A673 (cell line): ENCODE results near the gene PDLIM1. TPM values are rescaled to one million over a fixed set of nuclear protein-coding genes. Genes with fewer than 3 reads are reported as not detected.

Experiments used
- BruUV-seq: library from RNA; stranded (reverse); fragments of 400-500 nt; replicated peaks from 2 replicates; lab custom pipeline; 2021; lab: Mats Ljungman, UMichigan
- CTCF ChIA-PET: fragments of 300-600 bp; sonication (Branson Sonifier 250); formaldehyde crosslinking; loops from one replicate; lab custom pipeline; 2022; ENCODE audit warnings: antibody characterized with exemption; lab: Charles Lee
- POLR2A ChIA-PET: fragments of 300-600 bp; sonication (Branson Sonifier 250); formaldehyde crosslinking; loops from one replicate; lab custom pipeline; 2022; ENCODE audit warnings: antibody characterized with exemption; ENCODE audit not compliant: low non-redundant PET; lab: Charles Lee
- DNase-seq: peaks from one replicate; pipeline ENCODE4 v3.0.0-alpha.2; 2015; ENCODE audit warnings: low spot score
- H3K27ac ChIP-seq: fragments of 200-600 bp; sonication (generic); 2 replicates; pipeline ENCODE4 v1.5.1; 2016; ENCODE audit warnings: mixed run types, low read depth, mild to moderate bottlenecking, mixed read lengths, antibody characterized with exemption, low read length; ENCODE audit not compliant: poor library complexity, severe bottlenecking
- H3K27me3 ChIP-seq: fragments of 200-600 bp; sonication (generic); replicated peaks from 2 replicates; pipeline ENCODE4 v1.6.1; 2017; ENCODE audit warnings: mixed run types, low read depth, mild to moderate bottlenecking, mixed read lengths, antibody characterized with exemption, low read length; ENCODE audit not compliant: insufficient read depth, poor library complexity
- H3K36me3 ChIP-seq: fragments of 200-600 bp; sonication (generic); 2 replicates; pipeline ENCODE4 v1.6.1; 2016; ENCODE audit warnings: mixed run types, mild to moderate bottlenecking, mixed read lengths, antibody characterized with exemption, low read length; ENCODE audit not compliant: insufficient read depth, poor library complexity, severe bottlenecking
- H3K4me1 ChIP-seq: fragments of 200-600 bp; sonication (generic); 2 replicates; pipeline ENCODE4 v1.6.1; 2017; ENCODE audit warnings: mixed run types, mild to moderate bottlenecking, mixed read lengths, antibody characterized with exemption, low read length; ENCODE audit not compliant: insufficient read depth, poor library complexity, severe bottlenecking
- H3K4me3 ChIP-seq: fragments of 200-600 bp; sonication (generic); 2 replicates; pipeline ENCODE4 v1.5.1; 2016; ENCODE audit warnings: low read depth, mixed run types, mild to moderate bottlenecking, mixed read lengths, low read length; ENCODE audit not compliant: poor library complexity, severe bottlenecking
- H3K9me3 ChIP-seq: fragments of 200-600 bp; sonication (generic); 2 replicates; pipeline ENCODE4 v1.6.1; 2016; ENCODE audit warnings: mixed run types, low read depth, mild to moderate bottlenecking, mixed read lengths, antibody characterized with exemption, low read length; ENCODE audit not compliant: poor library complexity, severe bottlenecking
- EZH2 ChIP-seq: fragments of 200-600 bp; sonication (generic); IDR thresholded peaks from 2 replicates; pipeline ENCODE4 v1.6.1; 2017; ENCODE audit warnings: borderline replicate concordance, low read depth, mild to moderate bottlenecking, mixed read lengths, antibody characterized with exemption, low read length; ENCODE audit not compliant: poor library complexity, severe bottlenecking
- intact Hi-C: fragments of 100-400 bp; cut with micrococcal nuclease; formaldehyde crosslinking; loops from one replicate; pipeline ENCODE4 v1.10.0; 2022; ENCODE audit not compliant: unreplicated experiment
- total RNA-seq: library from RNA; stranded (reverse); gene quantifications from 2 replicates; pipeline ENCODE4 v1.2.3, GENCODE V29; 2021
- TF ChIP-seq, protein P1 (sequence below): fragments of 300-800, 200-600 bp; sonication (generic); conservative IDR thresholded peaks from 2 replicates; pipeline ENCODE4 v1.5.1; 2017; ENCODE audit warnings: low read depth, mild to moderate bottlenecking, antibody characterized with exemption, low read length, moderate library complexity, mixed read lengths

PDLIM1 gene
- total RNA-seq, 1 experiment from 2014 or later = 0.32 TPM

DNA sequence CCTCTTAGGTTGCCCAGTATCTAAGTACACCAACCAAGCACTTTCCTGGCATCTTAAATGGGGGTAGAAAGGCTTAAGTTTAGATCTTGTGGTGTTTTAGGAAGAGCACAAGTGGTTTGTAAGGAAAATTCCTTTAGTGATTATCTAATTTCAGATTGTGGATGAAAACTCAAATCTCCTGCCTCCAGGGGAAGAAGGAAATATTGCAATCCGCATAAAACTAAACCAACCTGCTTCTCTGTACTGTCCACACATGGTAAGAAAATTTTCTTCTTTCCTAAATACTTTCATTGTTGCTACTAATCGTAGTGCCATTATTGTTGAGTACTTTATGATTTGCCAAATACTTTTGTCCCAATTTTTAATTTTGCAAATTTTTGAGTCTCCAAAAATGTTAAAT is 65.7 kb downstream of the PDLIM1 start:
- DNase-seq = no peak
- Histone ChIP-seq H3K9me3 (no peaks in the 10 kb centered on the region), H3K27ac (no peak overlapping the region), H3K27me3 (no peaks in the 10 kb centered on the region), H3K36me3 (no peaks in the 10 kb centered on the region), H3K4me1 (no peaks in the 10 kb centered on the region), H3K4me3 (no peak overlapping the region)
- ChIA-PET POLR2A (no interaction called here), CTCF (no interaction called here)
- intact Hi-C loops = no loop called here
- BruUV-seq = no TSS peak
- no peak for TF ChIP-seq EZH2
- TF ChIP-seq, protein P1, sequence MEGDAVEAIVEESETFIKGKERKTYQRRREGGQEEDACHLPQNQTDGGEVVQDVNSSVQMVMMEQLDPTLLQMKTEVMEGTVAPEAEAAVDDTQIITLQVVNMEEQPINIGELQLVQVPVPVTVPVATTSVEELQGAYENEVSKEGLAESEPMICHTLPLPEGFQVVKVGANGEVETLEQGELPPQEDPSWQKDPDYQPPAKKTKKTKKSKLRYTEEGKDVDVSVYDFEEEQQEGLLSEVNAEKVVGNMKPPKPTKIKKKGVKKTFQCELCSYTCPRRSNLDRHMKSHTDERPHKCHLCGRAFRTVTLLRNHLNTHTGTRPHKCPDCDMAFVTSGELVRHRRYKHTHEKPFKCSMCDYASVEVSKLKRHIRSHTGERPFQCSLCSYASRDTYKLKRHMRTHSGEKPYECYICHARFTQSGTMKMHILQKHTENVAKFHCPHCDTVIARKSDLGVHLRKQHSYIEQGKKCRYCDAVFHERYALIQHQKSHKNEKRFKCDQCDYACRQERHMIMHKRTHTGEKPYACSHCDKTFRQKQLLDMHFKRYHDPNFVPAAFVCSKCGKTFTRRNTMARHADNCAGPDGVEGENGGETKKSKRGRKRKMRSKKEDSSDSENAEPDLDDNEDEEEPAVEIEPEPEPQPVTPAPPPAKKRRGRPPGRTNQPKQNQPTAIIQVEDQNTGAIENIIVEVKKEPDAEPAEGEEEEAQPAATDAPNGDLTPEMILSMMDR = no peak

GRCh38 chr10:95221124-95221523 is 69.7 kb downstream of the PDLIM1 start:
- no peak for DNase-seq
- intact Hi-C loops = no loop called here
- Histone ChIP-seq H3K9me3 (no peaks in the 10 kb centered on the region), H3K4me1 (no peaks in the 10 kb centered on the region), H3K27ac (no peak overlapping the region), H3K4me3 (no peak overlapping the region), H3K36me3 (no peaks in the 10 kb centered on the region), H3K27me3 (no peaks in the 10 kb centered on the region)
- ChIA-PET CTCF (interaction anchor here (0.5 kb wide), 1 partner anchor 14 kb away, joined by 5 read pairs; no protein-coding TSS in a partner anchor), POLR2A (no interaction called here)
- TF ChIP-seq, protein P1 = no peak
- no peak for TF ChIP-seq EZH2
- no TSS peak for BruUV-seq

DNA sequence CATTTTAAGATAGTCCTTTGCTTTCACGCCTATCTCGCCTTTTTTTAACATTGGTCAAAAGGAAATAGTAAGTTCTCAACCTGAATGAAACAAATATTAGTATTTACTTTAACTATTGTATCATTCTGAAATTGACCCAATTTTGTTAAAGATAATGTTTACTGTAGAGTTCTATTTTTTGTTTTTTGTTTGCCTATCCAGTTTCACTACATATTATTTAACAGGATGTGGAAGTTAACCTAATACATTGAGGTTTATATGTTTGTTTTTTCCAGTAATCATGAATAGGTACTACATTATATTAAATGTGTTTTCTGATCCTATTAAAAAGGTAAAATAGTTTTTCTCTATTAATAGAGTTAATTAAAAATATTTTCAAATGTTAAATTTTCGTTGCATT is 70.3 kb downstream of the PDLIM1 start:
- TF ChIP-seq, protein P1 = no peak
- no peak for TF ChIP-seq EZH2
- ChIA-PET CTCF (no interaction called here), POLR2A (no interaction called here)
- no peak overlapping the region for H3K27ac ChIP-seq
- H3K36me3 ChIP-seq = no peaks in the 10 kb centered on the region
- no peaks in the 10 kb centered on the region for H3K9me3 ChIP-seq
- H3K4me3 ChIP-seq = no peak overlapping the region
- no TSS peak for BruUV-seq
- intact Hi-C loops = no loop called here
- H3K27me3 ChIP-seq = no peaks in the 10 kb centered on the region
- DNase-seq = no peak
- no peaks in the 10 kb centered on the region for H3K4me1 ChIP-seq
